HepG2 (cell line): ENCODE results near the gene NEDD4L. TPM values are rescaled to one million over a fixed set of nuclear protein-coding genes. Genes with fewer than 3 reads are reported as not detected.

Experiments
- ATAC-seq: fragments of 200-7000 bp; cut with Tn5 transposase; 3 replicates; pipeline ENCODE4 v1.9.1; 2020; ENCODE audit warnings: mild to moderate bottlenecking, moderate library complexity
- BruUV-seq: library from RNA; stranded (reverse); fragments of 400-500 nt; replicated peaks from 2 replicates; lab custom pipeline; 2021; lab: Mats Ljungman, UMichigan
- CTCF ChIA-PET: fragments of 300-600 bp; formaldehyde crosslinking; extraction: SDS; loops from one replicate; lab custom pipeline; 2021; ENCODE audit warnings: low total read pairs, inconsistent platforms, low intra/inter-chr PET ratio; lab: Yijun Ruan, JAX
- POLR2A ChIA-PET: fragments of 350-600 bp; sonication (Branson Sonifier 250); formaldehyde crosslinking; loops from one replicate; lab custom pipeline; 2020; ENCODE audit warnings: antibody characterized with exemption, inconsistent platforms; lab: Yijun Ruan, JAX
- DNase-seq: peaks from one replicate; pipeline ENCODE4 v3.0.0-alpha.2; 2015; ENCODE audit warnings: low spot score
- FAIRE-seq: peaks from 3 replicates; lab custom pipeline; 2011; peaks lifted over from hg19 to GRCh38; lab: Jason Lieb, UNC
- H2AFZ ChIP-seq: one replicate; pipeline ENCODE4 v1.6.1; 2011; ENCODE audit warnings: low read length, inconsistent platforms
- H3K27ac ChIP-seq: fragments of 300-600 bp; 3 replicates; pipeline ENCODE4 v1.8.0; 2011; ENCODE audit warnings: mixed run types, mild to moderate bottlenecking, mixed read lengths, low read length, inconsistent platforms; ENCODE audit not compliant: insufficient read depth; ENCODE audit errors: extremely low read length
- H3K27me3 ChIP-seq, 2 experiments: fragments of 200-600 bp in 1 of 2; 2 replicates in 1 of 2; 3 replicates in 1 of 2; pipeline versions ENCODE4 v1.6.0 to v1.8.0; 2011; ENCODE audit warnings: low read length in 2 of 2, mild to moderate bottlenecking in 2 of 2, moderate library complexity in 2 of 2, inconsistent platforms in 1 of 2; ENCODE audit not compliant: insufficient read depth in 2 of 2, control insufficient read depth in 1 of 2
- H3K36me3 ChIP-seq, 2 experiments: fragments of 200-600 bp in 1 of 2; replicated peaks in 1 of 2; 2 replicates in 1 of 2; 3 replicates in 1 of 2; pipeline versions ENCODE4 v1.5.1 to v1.8.0; 2011; ENCODE audit warnings: low read length in 2 of 2, inconsistent platforms in 1 of 2; ENCODE audit not compliant: insufficient read depth in 2 of 2, control insufficient read depth in 1 of 2
- H3K4me1 ChIP-seq: 2 replicates; pipeline ENCODE4 v1.5.1; 2012; ENCODE audit warnings: low read length, inconsistent platforms; ENCODE audit not compliant: insufficient read depth
- H3K4me2 ChIP-seq: 2 replicates; pipeline ENCODE4 v1.6.0; 2011; ENCODE audit warnings: low read depth, low read length, inconsistent platforms
- H3K4me3 ChIP-seq, 3 experiments: fragments of 200-600 bp in 1 of 3; sonication (generic), shearing (Covaris generic) in 1 of 3; replicated peaks in 1 of 3; 2 replicates each; pipeline ENCODE4 v1.5.1; 2011 to 2016; ENCODE audit warnings: low read length in 3 of 3, inconsistent platforms in 2 of 3, low read depth in 2 of 3, mild to moderate bottlenecking in 2 of 3, control low read depth in 1 of 3, mixed read lengths in 1 of 3; ENCODE audit not compliant: insufficient read depth in 1 of 3
- H3K79me2 ChIP-seq: one replicate; pipeline ENCODE4 v1.6.1; 2011; ENCODE audit warnings: low read length, inconsistent platforms; ENCODE audit not compliant: insufficient read depth
- H3K9ac ChIP-seq: 2 replicates; pipeline ENCODE4 v1.6.0; 2011; ENCODE audit warnings: mild to moderate bottlenecking, low read depth, low read length, inconsistent platforms; ENCODE audit not compliant: insufficient read depth
- H3K9me3 ChIP-seq: 2 replicates; pipeline ENCODE4 v1.5.1; 2012; ENCODE audit warnings: mild to moderate bottlenecking, low read length
- H4K20me1 ChIP-seq: 2 replicates; pipeline ENCODE4 v1.6.0; 2011; ENCODE audit warnings: inconsistent platforms, mild to moderate bottlenecking, low read length, moderate library complexity; ENCODE audit not compliant: insufficient read depth
- ARNT2 ChIP-seq: sonication (generic); formaldehyde crosslinking; IDR thresholded peaks from 2 replicates; pipeline ENCODE4 v1.8.0; 2022; ENCODE audit warnings: mild to moderate bottlenecking, low read depth, missing genetic modification reagents, moderate library complexity
- EP300 ChIP-seq, 3 experiments: sonication (generic) in 1 of 3; formaldehyde crosslinking in 1 of 3; IDR thresholded peaks; 2 replicates each; pipeline versions ENCODE4 v1.5.1 to v1.6.1; 2011 to 2020; ENCODE audit warnings: low read depth in 2 of 3, low read length in 2 of 3, borderline replicate concordance in 1 of 3, improper control_type of control experiment in 1 of 3, mild to moderate bottlenecking in 1 of 3, missing genetic modification reagents in 1 of 3, moderate library complexity in 1 of 3
- ERF ChIP-seq: IDR thresholded peaks from 2 replicates; pipeline ENCODE4 v1.6.1; 2018; ENCODE audit warnings: missing biosample characterization, missing genetic modification reagents
- MXD1 ChIP-seq: sonication (generic); formaldehyde crosslinking; IDR thresholded peaks from 2 replicates; pipeline ENCODE4 v1.4.0; 2020; ENCODE audit warnings: mild to moderate bottlenecking, missing genetic modification reagents
- NFYB ChIP-seq: sonication (generic); formaldehyde crosslinking; IDR thresholded peaks from 2 replicates; pipeline ENCODE4 v1.4.0; 2020; ENCODE audit warnings: missing genetic modification reagents
- PBX2 ChIP-seq: IDR thresholded peaks from 2 replicates; pipeline ENCODE4 v1.6.1; 2016; ENCODE audit warnings: control low read depth
- SP2 ChIP-seq: sonication (generic); formaldehyde crosslinking; IDR thresholded peaks from 2 replicates; pipeline ENCODE4 v1.5.1; 2020; ENCODE audit warnings: mild to moderate bottlenecking, missing genetic modification reagents
- TCF7 ChIP-seq: sonication (generic); IDR thresholded peaks from 2 replicates; pipeline ENCODE4 v1.6.1; 2016; ENCODE audit warnings: antibody characterized with exemption, low read depth
- ZBTB38 ChIP-seq: sonication (generic); formaldehyde crosslinking; IDR thresholded peaks from 2 replicates; pipeline ENCODE4 v1.5.1; 2020; ENCODE audit warnings: mild to moderate bottlenecking, missing genetic modification reagents
- ZNF136 ChIP-seq: sonication (generic); formaldehyde crosslinking; IDR thresholded peaks from 2 replicates; pipeline ENCODE4 v1.8.1; 2022; ENCODE audit warnings: low read depth, mild to moderate bottlenecking, moderate library complexity, missing genetic modification reagents
- ZNF142 ChIP-seq: sonication (generic); formaldehyde crosslinking; IDR thresholded peaks from 2 replicates; pipeline ENCODE4 v1.4.0; 2020; ENCODE audit warnings: missing genetic modification reagents
- ZNF234 ChIP-seq: sonication (generic); formaldehyde crosslinking; conservative IDR thresholded peaks from 2 replicates; pipeline ENCODE4 v1.5.1; 2020; ENCODE audit warnings: mild to moderate bottlenecking, missing genetic modification reagents
- ZNF616 ChIP-seq: sonication (generic); formaldehyde crosslinking; IDR thresholded peaks from 2 replicates; pipeline ENCODE4 v1.5.0; 2020; ENCODE audit warnings: low read depth, mild to moderate bottlenecking, missing genetic modification reagents
- ZNF780A ChIP-seq: sonication (generic); formaldehyde crosslinking; IDR thresholded peaks from 2 replicates; pipeline ENCODE4 v1.8.0; 2022; ENCODE audit warnings: mild to moderate bottlenecking, missing genetic modification reagents, moderate library complexity
- ZNF850 ChIP-seq: sonication (generic); formaldehyde crosslinking; conservative IDR thresholded peaks from 2 replicates; pipeline ENCODE4 v1.9.0; 2021; ENCODE audit warnings: mild to moderate bottlenecking, missing genetic modification reagents
- ZSCAN31 ChIP-seq: sonication (generic); formaldehyde crosslinking; IDR thresholded peaks from 2 replicates; pipeline ENCODE4 v1.5.0; 2020; ENCODE audit warnings: low read depth, mild to moderate bottlenecking, missing genetic modification reagents
- WGBS: methylation state at CpG from one replicate; pipeline ENCODE4 v1.1.6; 2017; ENCODE audit warnings: low lambda C conversion rate; 5-methylcytosine and 5-hydroxymethylcytosine counted together
- in situ Hi-C: cut with HindIII; loops from 2 replicates; pipeline ENCODE4 v1.10.0; 2017; ENCODE audit warnings: low pct_unique_long_range_greater_than_20kb; ENCODE audit not compliant: extremely low pct_ligation_motif_present
- intact Hi-C: fragments of 100-400 bp; cut with micrococcal nuclease; formaldehyde crosslinking; loops from one replicate; pipeline ENCODE4 v1.10.0; 2022; ENCODE audit not compliant: unreplicated experiment
- polyA plus RNA-seq, 8 experiments: library from polyadenylated mRNA; depleted of rRNA in 3 of 8; stranded (reverse) in 7 of 8; unstranded in 1 of 8; fragments of >200 nt; fragmentation: Illumina TruSeq in 4 of 8; extraction: Trizol in 4 of 8; gene quantifications; 2 replicates each; pipeline versions ENCODE4 v1.2.1 to v1.2.3, GENCODE V29; 2011 to 2016; ENCODE audit warnings: low read depth in 4 of 8, missing spikeins in 1 of 8, mixed read lengths in 1 of 8; ENCODE audit not compliant: insufficient read depth in 1 of 8
- total RNA-seq, 5 experiments: library from RNA; depleted of rRNA; stranded (reverse); fragments of >200 nt; fragmentation: Illumina TruSeq; extraction: Trizol; gene quantifications; 2 replicates each; pipeline ENCODE4 v1.2.3, GENCODE V29; 2016; ENCODE audit warnings: low read depth in 1 of 5

Gene NEDD4L
- total and polyA plus RNA-seq, 2 of the 13 experiments (the other 11 are each of a cell fraction or from before 2014, with no cell fraction given) = 168 to 390 TPM

- Histone ChIP-seq H3K27ac (no peak overlapping the region), H3K4me3 (no peak overlapping the region), H2AFZ (no peak overlapping the region), H3K36me3 (peaks cover 10 to 49% of the 10 kb centered on the region in 2 experiments), H3K27me3 (no peaks in the 10 kb centered on the region), H3K79me2 (no peaks in the 10 kb centered on the region), H4K20me1 (no peaks in the 10 kb centered on the region), H3K9me3 (no peaks in the 10 kb centered on the region), H3K4me2 (no peak overlapping the region), H3K4me1 (peaks cover 14% of the 10 kb centered on the region), H3K9ac (no peak overlapping the region)
- DNase-seq (no peak), ATAC-seq (peak; percentile 25; the same call in 1 of the 3 replicates), FAIRE-seq (no peak)
- in situ Hi-C loops (loop anchor here (25.0 kb wide), 1 partner anchor 684 kb away; no protein-coding TSS in a partner anchor), intact Hi-C loops (no loop called here)
- no TSS peak for BruUV-seq
- WGBS = 98% methylated on average over 5 of the region's 28 CpGs
- ChIA-PET POLR2A (no interaction called here), CTCF (no interaction called here)
- TF ChIP-seq ERF (CRISPR knock-in tag) = no peak
- no peak for TF ChIP-seq ZNF780A (CRISPR knock-in tag)
- no peak for TF ChIP-seq ZNF136
- no peak for TF ChIP-seq ZBTB38 (CRISPR knock-in tag)
- TF ChIP-seq ZNF142 = no peak
- TF ChIP-seq TCF7 = no peak
- TF ChIP-seq ZNF234 (CRISPR knock-in tag) = no peak
- TF ChIP-seq ZNF616 (CRISPR knock-in tag) = no peak
- TF ChIP-seq MXD1 (CRISPR knock-in tag) = no peak
- TF ChIP-seq NFYB (CRISPR knock-in tag) = no peak
- TF ChIP-seq ZSCAN31 (CRISPR knock-in tag) = no peak
- no peak for TF ChIP-seq EP300 (IDR thresholded peaks at IDR 0.05; ENCODE audit: low read depth in 2 of 2, low read length in 2 of 2)
- no peak for TF ChIP-seq EP300 (CRISPR knock-in tag; IDR thresholded peaks at IDR 0.05; ENCODE audit: borderline replicate concordance)
- TF ChIP-seq ZNF850 (CRISPR knock-in tag) = no peak
- TF ChIP-seq SP2 = no peak
- no peak for TF ChIP-seq PBX2
- no peak for TF ChIP-seq ARNT2
Measured at GRCh38 chr18:58378411-58379379, 334.7 kb downstream of the NEDD4L start.
